ENCODE measurements around the gene ALG8.

The ALG8 gene

GRCh38 chr11:78170413-78170812 lies 31.0 kb upstream of the ALG8 start:
- no peak overlapping the region for H3K18ac ChIP-seq (ENCODE audit: low read depth in 1 of 2, low read length in 2 of 2)
- no peaks in the 10 kb centered on the region for H3K27me3 ChIP-seq (ENCODE audit: control insufficient read depth in 1 of 2, insufficient read depth in 1 of 2, low read length in 2 of 2)
- H3K9ac ChIP-seq (ENCODE audit: low read length), result no peak overlapping the region
- peaks cover 34 to 44% of the 10 kb centered on the region in 2 experiments for H3K36me3 ChIP-seq (ENCODE audit: control insufficient read depth in 1 of 2, insufficient read depth in 2 of 2, low read depth in 1 of 2, low read length in 2 of 2)
- no peak overlapping the region for H2BK12ac ChIP-seq (ENCODE audit: low read length in 2 of 2)
- H2AK5ac ChIP-seq (ENCODE audit: low read length, severe bottlenecking), result no peak overlapping the region
- H3K23ac ChIP-seq (ENCODE audit: low read length in 2 of 2), result peak overlapping the region in 1 of 2 experiments; percentile 34
- H3K27ac ChIP-seq (ENCODE audit: low read length, poor library complexity, severe bottlenecking), result no peak overlapping the region
- H3K4me1 ChIP-seq (ENCODE audit: control insufficient read depth, insufficient read depth, low read depth, low read length), result peaks cover 6% of the 10 kb centered on the region
- H2AFZ ChIP-seq (ENCODE audit: low read depth, low read length), result no peak overlapping the region
- peaks cover 9% of the 10 kb centered on the region for H3K79me1 ChIP-seq (replicated peaks; ENCODE audit: low read length, poor library complexity, severe bottlenecking)
- no peak overlapping the region for H4K8ac ChIP-seq (ENCODE audit: low read length)
- H4K91ac ChIP-seq (ENCODE audit: low read length), result no peak overlapping the region
- no peak overlapping the region for H3K4me3 ChIP-seq (ENCODE audit: insufficient read depth in 1 of 2, low read depth in 1 of 2, low read length in 2 of 2)
- WGBS, result 98% methylated on average over 11 of the region's 11 CpGs
- no peak overlapping the region for H2BK15ac ChIP-seq (ENCODE audit: low read depth, poor library complexity, severe bottlenecking)
- H3K4me2 ChIP-seq (ENCODE audit: low read length, poor library complexity, severe bottlenecking), result no peak overlapping the region
- no peaks in the 10 kb centered on the region for H3K9me3 ChIP-seq (ENCODE audit: control insufficient read depth, low read length)
- no peak overlapping the region for H3K14ac ChIP-seq (ENCODE audit: low read length in 2 of 2)
- H2BK5ac ChIP-seq (ENCODE audit: low read depth, low read length, poor library complexity, severe bottlenecking), result no peak overlapping the region
- no peak overlapping the region for H2BK120ac ChIP-seq (ENCODE audit: low read depth, low read length)
- no peak overlapping the region for H3K4ac ChIP-seq (ENCODE audit: low read depth in 1 of 2, low read length in 2 of 2)
- no peak for DNase-seq

- DNase-seq, result peak; percentile 39
- Histone ChIP-seq H2BK12ac (ENCODE audit: low read length in 2 of 2) (peak overlapping the region; percentile 31 to 54), H3K18ac (ENCODE audit: low read depth in 1 of 2, low read length in 2 of 2) (peak overlapping the region in 1 of 2 experiments; percentile 44), H3K9ac (ENCODE audit: low read length) (peak overlapping the region; percentile 77), H3K36me3 (ENCODE audit: control insufficient read depth in 1 of 2, insufficient read depth in 2 of 2, low read depth in 1 of 2, low read length in 2 of 2) (peaks cover 28 to 35% of the 10 kb centered on the region in 2 experiments), H3K14ac (ENCODE audit: low read length in 2 of 2) (peak overlapping the region in 1 of 2 experiments; percentile 19), H2BK5ac (ENCODE audit: low read depth, low read length, poor library complexity, severe bottlenecking) (no peak overlapping the region), H3K23ac (ENCODE audit: low read length in 2 of 2) (no peak overlapping the region), H2AK5ac (ENCODE audit: low read length, severe bottlenecking) (no peak overlapping the region), H4K91ac (ENCODE audit: low read length) (peak overlapping the region; percentile 52), H3K79me1 (replicated peaks; ENCODE audit: low read length, poor library complexity, severe bottlenecking) (peaks cover 9% of the 10 kb centered on the region), H3K4ac (ENCODE audit: low read depth in 1 of 2, low read length in 2 of 2) (peak overlapping the region in 1 of 2 experiments; percentile 71), H3K4me3 (ENCODE audit: insufficient read depth in 1 of 2, low read depth in 1 of 2, low read length in 2 of 2) (no peak overlapping the region), H2AFZ (ENCODE audit: low read depth, low read length) (peak overlapping the region; percentile 33), H3K4me2 (ENCODE audit: low read length, poor library complexity, severe bottlenecking) (no peak overlapping the region), H3K4me1 (ENCODE audit: control insufficient read depth, insufficient read depth, low read depth, low read length) (peaks cover 6% of the 10 kb centered on the region), H3K27me3 (ENCODE audit: control insufficient read depth in 1 of 2, insufficient read depth in 1 of 2, low read length in 2 of 2) (no peaks in the 10 kb centered on the region), H2BK120ac (ENCODE audit: low read depth, low read length) (no peak overlapping the region), H3K27ac (ENCODE audit: low read length, poor library complexity, severe bottlenecking) (no peak overlapping the region), H2BK15ac (ENCODE audit: low read depth, poor library complexity, severe bottlenecking) (peak overlapping the region; percentile 44), H3K9me3 (ENCODE audit: control insufficient read depth, low read length) (no peaks in the 10 kb centered on the region), H4K8ac (ENCODE audit: low read length) (peak overlapping the region; percentile 53)
- WGBS, result 65% methylated on average over 17 of the region's 17 CpGs
Observed at GRCh38 chr11:78168539-78169477, 29.4 kb upstream of the ALG8 start.

DNA sequence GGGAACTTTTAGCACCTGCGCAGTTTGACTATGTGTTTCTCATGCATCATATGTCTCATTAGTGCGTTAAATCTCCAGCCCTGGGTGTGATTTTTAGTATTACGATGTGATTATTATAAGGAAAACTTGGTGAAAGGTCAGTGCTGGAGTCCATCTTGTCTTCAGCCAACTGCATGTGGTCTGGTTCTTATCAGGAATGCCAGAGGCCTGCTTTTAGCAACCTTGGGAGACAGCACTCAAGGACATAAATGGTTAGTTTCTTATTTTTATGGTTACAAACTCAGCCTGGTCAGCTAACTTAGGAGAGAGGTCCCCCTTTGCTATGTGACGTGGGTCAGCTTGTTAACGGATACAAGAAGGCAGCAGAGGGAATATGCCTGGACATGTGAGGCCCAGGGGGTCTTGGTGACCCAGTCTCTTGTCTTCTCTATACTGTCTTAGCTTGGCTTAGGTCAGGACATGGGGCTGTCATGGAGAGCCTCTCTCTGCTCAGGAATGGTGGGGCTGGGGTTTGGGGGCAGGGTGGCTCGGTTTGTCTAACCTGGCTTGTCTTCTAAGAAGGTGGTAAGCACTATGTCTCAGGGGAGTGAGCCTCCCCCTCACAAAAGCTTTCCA lies 27.5 kb upstream of the ALG8 start:
- Histone ChIP-seq H3K27me3 (ENCODE audit: control insufficient read depth in 1 of 2, insufficient read depth in 1 of 2, low read length in 2 of 2) (no peaks in the 10 kb centered on the region), H3K4me1 (ENCODE audit: control insufficient read depth, insufficient read depth, low read depth, low read length) (peaks cover 5% of the 10 kb centered on the region), H4K91ac (ENCODE audit: low read length) (peak overlapping the region; percentile 70), H2BK12ac (ENCODE audit: low read length in 2 of 2) (peak overlapping the region; percentile 51 to 80), H2BK5ac (ENCODE audit: low read depth, low read length, poor library complexity, severe bottlenecking) (no peak overlapping the region), H3K9me3 (ENCODE audit: control insufficient read depth, low read length) (no peaks in the 10 kb centered on the region), H3K23ac (ENCODE audit: low read length in 2 of 2) (no peak overlapping the region), H3K14ac (ENCODE audit: low read length in 2 of 2) (no peak overlapping the region), H2BK15ac (ENCODE audit: low read depth, poor library complexity, severe bottlenecking) (no peak overlapping the region), H3K18ac (ENCODE audit: low read depth in 1 of 2, low read length in 2 of 2) (peak overlapping the region; percentile 24 to 77), H4K8ac (ENCODE audit: low read length) (peak overlapping the region; percentile 35), H3K36me3 (ENCODE audit: control insufficient read depth in 1 of 2, insufficient read depth in 2 of 2, low read depth in 1 of 2, low read length in 2 of 2) (peaks cover 13 to 17% of the 10 kb centered on the region in 2 experiments), H2AFZ (ENCODE audit: low read depth, low read length) (no peak overlapping the region), H3K79me1 (replicated peaks; ENCODE audit: low read length, poor library complexity, severe bottlenecking) (peaks cover 2% of the 10 kb centered on the region), H3K9ac (ENCODE audit: low read length) (no peak overlapping the region), H3K27ac (ENCODE audit: low read length, poor library complexity, severe bottlenecking) (no peak overlapping the region), H3K4me2 (ENCODE audit: low read length, poor library complexity, severe bottlenecking) (no peak overlapping the region), H2BK120ac (ENCODE audit: low read depth, low read length) (no peak overlapping the region), H2AK5ac (ENCODE audit: low read length, severe bottlenecking) (no peak overlapping the region), H3K4me3 (ENCODE audit: insufficient read depth in 1 of 2, low read depth in 1 of 2, low read length in 2 of 2) (no peak overlapping the region), H3K4ac (ENCODE audit: low read depth in 1 of 2, low read length in 2 of 2) (no peak overlapping the region)
- no peak for DNase-seq
- 65% methylated on average over 5 of the region's 6 CpGs for WGBS

- H3K4me2 ChIP-seq (ENCODE audit: low read length, poor library complexity, severe bottlenecking), result no peak overlapping the region
- H2BK120ac ChIP-seq (ENCODE audit: low read depth, low read length), result peak overlapping the region; percentile 24
- no peak overlapping the region for H2BK15ac ChIP-seq (ENCODE audit: low read depth, poor library complexity, severe bottlenecking)
- H3K4ac ChIP-seq (ENCODE audit: low read depth in 1 of 2, low read length in 2 of 2), result no peak overlapping the region
- H4K8ac ChIP-seq (ENCODE audit: low read length), result no peak overlapping the region
- no peak overlapping the region for H3K23ac ChIP-seq (ENCODE audit: low read length in 2 of 2)
- H3K18ac ChIP-seq (ENCODE audit: low read depth in 1 of 2, low read length in 2 of 2), result no peak overlapping the region
- H3K27me3 ChIP-seq (ENCODE audit: control insufficient read depth in 1 of 2, insufficient read depth in 1 of 2, low read length in 2 of 2), result no peaks in the 10 kb centered on the region
- no peak overlapping the region for H3K14ac ChIP-seq (ENCODE audit: low read length in 2 of 2)
- H2BK5ac ChIP-seq (ENCODE audit: low read depth, low read length, poor library complexity, severe bottlenecking), result no peak overlapping the region
- no peak overlapping the region for H3K4me3 ChIP-seq (ENCODE audit: insufficient read depth in 1 of 2, low read depth in 1 of 2, low read length in 2 of 2)
- H4K91ac ChIP-seq (ENCODE audit: low read length), result no peak overlapping the region
- H3K36me3 ChIP-seq (ENCODE audit: control insufficient read depth in 1 of 2, insufficient read depth in 2 of 2, low read depth in 1 of 2, low read length in 2 of 2), result no peaks in the 10 kb centered on the region
- no peak overlapping the region for H3K27ac ChIP-seq (ENCODE audit: low read length, poor library complexity, severe bottlenecking)
- H2BK12ac ChIP-seq (ENCODE audit: low read length in 2 of 2), result no peak overlapping the region
- H3K4me1 ChIP-seq (ENCODE audit: control insufficient read depth, insufficient read depth, low read depth, low read length), result peaks cover 4% of the 10 kb centered on the region
- no peaks in the 10 kb centered on the region for H3K79me1 ChIP-seq (replicated peaks; ENCODE audit: low read length, poor library complexity, severe bottlenecking)
- no peak overlapping the region for H2AK5ac ChIP-seq (ENCODE audit: low read length, severe bottlenecking)
- no peak for DNase-seq
- H2AFZ ChIP-seq (ENCODE audit: low read depth, low read length), result no peak overlapping the region
- 100% methylated on average over 1 of the region's 2 CpGs for WGBS
- no peak overlapping the region for H3K9ac ChIP-seq (ENCODE audit: low read length)
- no peaks in the 10 kb centered on the region for H3K9me3 ChIP-seq (ENCODE audit: control insufficient read depth, low read length)
Observed at GRCh38 chr11:78164471-78164870, 25.0 kb upstream of the ALG8 start.

Measured in mesenchymal stem cell (in vitro differentiated cells and primary cell).